Activated T-cell treated with anti-CD3 and anti-CD28 coated beads for 48 hours (primary cell): ENCODE measurements around the gene PNKP.

Source experiments
- DNase-seq: peaks from one replicate; pipeline ENCODE4 v3.0.0-alpha.2; 2020; ENCODE audit warnings: low read depth

The PNKP gene

DNA sequence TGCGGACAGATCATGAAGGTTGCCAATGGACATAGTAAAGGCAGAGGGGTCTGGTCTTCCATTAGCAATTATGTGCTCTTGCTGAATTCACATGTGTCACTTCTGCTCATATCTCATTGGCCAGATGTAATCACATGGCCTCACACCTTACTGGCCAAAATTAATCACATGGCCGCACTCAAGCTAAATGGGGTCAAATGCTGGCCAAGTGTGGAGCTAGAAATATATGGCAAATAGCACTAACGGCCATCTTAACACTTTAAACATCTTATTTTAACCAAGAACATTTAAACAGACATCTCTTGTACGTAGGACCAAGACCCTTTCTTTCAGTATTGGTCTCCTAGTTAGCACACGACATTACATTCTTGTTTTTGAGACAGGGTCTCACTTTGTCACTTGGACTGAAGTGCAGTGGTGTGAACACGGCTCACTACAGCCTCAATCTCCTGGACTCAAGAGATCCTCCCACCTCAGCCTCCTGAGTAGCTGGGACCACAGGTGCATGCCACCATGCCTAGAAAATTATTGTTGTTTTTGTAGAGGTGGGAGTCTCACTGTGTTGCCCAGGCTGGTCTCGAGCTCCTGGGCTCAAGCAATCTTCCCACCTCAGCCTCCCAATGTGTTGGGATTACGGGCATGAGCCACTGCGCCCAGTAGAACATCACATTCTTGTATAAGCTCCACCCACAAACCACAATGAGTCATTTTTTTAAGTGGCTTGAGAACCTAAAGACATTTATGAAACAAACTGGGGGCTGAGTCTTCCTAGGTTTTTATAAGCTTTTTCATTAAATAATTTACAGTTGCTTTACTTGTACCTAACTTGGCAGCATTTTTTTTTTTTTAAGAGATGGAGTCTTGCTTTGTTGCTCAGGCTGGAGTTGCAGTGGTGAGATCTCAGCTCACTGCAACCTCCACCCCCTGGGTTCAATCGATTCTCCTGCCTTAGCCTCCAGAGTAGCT, 19.4 kb downstream of the PNKP start:
- no peak for DNase-seq

DNA sequence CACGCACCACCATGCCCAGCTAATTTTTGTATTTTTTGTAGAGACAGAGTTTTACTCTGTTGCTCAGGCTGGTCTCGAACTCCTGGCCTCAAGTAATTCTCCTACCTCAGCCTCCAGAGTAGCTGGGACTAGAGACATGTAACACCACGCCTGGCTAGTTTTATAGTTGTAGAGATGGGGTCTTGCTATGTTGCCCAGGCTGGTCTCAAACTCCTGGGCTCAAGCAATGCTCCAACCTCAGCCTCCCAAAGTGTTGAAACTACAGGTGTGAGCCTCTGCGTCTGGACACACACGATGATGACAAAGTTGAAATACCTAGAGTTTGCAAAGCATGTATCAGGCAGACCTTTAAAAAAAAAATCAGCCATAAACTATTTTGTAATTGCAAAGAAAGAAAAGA, 21.0 kb downstream of the PNKP start:
- DNase-seq = no peak

DNA sequence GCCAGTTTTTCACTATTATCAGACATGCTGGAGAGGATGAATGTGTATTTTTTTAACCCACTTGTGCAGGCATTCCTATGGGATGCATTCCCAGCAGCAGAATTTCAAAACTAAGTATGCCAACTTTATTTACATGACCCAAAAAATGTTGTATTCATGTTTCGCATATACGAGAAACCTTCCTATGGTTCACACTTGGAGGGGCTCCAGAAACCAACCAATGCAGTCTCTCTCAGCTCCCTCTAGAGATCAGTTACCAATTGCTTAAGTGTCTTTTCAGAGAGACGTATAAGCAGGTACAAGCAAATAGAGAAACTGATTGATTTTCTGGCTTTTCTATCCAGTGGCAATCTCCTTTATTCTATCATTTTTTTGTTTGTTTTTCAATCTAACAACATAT, 22.0 kb downstream of the PNKP start:
- DNase-seq = no peak

DNA sequence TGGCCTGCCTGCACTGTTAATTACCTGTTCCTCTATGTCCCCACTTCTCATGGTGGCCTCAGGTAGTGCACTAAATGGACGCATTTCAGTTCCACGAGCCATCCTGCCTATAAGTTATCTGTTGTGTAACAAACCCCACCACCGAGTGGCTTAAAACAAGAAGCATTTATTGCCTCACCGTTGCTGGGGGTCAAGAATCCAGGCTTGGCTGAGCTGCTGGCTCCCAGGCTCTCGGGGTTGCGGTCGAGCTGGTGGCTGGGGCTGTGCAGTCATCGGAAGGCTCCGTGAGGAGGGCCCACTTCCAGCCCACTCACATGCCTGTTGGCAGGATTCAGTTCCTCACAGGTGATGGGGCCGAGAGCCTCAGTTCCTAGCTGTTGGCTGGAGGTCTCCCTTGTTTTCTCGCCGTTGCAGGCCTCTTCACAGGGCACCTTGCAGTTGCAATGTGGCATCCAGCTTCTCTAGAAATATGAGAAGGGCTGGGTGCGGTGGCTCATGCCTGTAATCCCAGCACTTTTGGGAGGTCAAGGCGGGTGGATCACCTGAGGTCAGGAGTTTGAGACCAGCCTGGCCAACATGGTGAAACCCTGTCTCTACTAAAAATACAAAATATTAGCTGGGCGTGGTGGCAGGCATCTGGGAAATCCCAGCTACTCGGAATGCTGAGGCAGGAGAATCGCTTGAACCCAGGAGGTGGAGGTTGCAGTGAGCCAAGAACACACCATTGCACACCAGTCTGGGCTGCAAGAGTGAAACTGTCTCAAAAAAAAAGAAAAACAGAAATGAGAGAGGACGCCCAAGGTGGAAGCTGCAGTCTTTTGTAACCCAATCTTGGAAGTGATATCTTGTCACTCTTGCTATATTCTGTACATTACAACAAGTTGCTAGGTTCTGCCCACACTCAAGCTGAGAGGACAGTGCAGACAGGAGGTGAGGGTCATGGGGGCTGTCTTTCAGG, 23.0 kb downstream of the PNKP start:
- DNase-seq = no peak

DNA sequence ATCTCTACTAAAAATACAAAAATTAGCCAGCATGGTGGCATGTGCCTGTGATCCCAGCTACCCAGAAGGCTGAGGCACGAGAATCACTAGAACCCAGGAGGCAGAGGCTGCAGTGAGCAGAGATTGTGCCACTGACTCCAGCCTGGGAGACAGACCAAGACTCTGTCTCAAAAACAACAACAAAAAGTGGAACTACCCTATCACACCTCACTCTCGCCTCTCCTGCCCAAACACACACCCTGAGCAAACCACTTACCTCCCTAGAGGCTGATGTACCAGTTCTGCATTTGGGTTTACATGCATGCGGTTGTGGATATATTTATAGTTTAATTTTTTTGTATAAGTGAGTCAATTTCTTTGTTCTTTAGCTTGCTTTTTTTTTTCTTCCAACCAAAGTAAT, 24.1 kb downstream of the PNKP start:
- DNase-seq = no peak

DNA sequence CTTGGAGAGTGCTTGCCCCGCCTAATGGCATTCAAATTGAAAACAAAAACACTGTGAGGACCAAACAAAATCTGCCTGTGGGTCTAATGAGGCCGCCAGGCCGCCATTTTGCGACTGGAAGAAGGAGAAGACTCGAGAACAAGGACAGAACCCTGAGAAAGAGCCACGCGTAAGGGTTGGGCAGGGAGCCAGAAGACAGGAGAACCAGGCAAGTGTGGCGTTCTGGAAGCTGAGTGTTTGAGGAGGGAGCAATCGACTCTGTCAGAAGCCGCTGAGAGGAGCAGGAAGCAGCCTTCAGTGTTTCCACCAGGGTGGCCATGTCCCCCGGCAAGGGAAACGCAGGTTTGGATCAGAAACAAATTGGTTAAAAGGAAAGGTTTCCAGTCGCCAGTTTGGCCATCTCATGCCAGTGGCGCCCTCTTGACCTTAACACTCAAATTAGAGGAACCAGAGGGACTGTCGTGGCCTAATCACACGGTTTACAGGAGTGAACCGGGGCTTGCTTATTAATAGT, 26.6 kb downstream of the PNKP start:
- no peak for DNase-seq

DNA sequence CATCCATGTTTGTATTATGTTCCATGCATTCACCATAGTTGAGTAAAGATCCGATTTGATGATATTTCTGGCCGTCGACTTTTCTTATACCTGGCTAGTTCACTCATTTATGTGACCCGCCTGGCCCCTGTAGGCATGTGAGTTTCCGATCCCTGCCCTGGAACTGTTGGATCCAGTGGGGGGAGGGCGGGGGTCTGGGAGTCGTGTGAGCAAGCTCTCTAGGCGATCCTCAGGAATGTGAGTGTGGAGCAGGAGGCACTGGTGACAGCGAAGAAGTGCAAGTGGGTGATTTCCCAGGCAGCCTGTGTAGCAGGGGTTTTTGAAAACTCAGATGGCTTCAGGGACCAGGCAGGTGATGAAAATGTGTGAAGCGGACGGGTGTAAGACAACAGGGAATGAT, 27.1 kb downstream of the PNKP start:
- no peak for DNase-seq

DNA sequence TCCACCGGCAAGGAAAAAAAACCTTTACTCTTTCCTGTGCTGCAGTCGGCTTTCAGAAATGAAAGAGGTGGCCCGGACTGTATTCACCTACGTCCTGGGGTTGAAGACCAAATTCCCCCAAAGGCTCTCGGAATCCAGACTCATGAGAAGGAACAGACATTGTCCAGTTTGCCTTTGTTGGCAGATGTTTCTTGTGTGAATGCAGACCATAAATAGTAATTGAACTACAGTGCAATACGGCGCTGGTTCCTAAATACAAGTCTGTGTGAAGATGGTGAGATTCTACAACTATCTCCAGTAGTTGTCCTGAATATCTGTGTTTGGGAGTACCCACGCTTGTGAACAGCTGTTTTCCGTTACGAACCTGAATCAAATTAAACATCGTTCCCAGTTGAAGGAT, 27.7 kb downstream of the PNKP start:
- DNase-seq = no peak

DNA sequence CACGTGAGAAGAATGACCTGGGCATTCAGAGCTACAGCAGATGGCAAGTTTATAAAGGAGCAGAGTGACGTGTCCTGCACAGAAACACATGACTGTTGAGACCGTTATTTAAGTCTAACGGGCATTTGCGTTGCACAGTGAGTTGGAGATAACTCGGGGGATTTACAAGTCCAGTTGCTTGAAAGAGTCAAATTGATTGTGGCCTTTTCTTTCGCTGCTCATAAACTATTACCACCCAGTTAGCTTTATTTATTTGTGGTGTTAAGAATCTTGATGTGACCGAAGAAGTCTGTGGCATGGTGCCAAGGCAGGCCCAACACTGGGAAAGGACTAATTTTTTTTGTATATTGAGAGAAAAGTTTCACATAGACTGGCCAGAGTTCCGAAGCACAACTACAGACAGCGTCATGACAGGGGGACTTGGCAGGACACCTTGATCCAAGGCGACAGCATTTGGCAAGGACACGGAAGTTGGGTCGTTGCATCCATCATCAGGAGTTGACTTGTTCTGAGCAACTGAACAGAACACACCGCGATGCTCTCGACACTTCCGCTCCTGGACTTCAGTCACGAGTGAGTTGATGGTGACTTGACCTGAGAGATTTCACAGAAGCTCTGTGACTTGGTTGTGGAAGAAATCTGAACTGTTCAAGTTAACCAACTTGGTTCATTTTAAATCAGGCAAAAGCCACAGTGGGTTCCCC, 28.3 kb downstream of the PNKP start:
- no peak for DNase-seq

DNA sequence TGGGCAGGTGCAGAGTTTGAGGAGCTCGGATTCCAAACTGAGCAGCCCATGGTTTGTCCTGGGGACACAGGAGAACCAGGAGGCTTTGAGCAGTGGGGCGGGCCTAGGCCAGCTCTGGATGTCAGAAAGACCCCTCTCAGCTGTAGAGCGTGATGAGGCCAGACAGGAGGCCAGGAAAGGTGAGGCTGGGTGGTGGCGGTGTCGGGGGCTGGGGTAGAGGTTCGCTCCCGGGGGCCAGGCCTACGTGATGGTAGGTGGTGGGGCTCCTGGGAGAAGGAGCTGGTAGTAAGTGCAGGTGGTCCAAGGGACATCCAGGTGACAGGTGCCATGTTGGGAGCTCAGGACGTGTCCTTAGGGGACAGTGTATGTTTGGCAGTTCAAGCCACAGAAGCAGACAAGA, 30.0 kb downstream of the PNKP start:
- DNase-seq = no peak

DNA sequence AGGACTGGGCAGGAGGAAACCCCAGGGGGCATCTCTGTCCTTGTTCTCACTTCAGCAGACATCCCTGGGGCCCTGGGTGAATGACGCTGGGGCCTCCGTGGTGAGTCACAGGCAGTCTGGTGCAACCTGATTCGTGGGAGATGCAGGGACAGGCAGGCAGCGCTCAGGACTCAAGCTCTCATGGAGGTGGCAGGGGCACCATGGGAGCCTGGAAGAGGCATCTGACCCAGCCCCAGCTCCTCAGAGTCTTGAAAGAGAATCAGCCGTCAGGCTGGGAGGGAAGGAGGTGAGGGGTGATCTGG, 30.4 kb downstream of the PNKP start:
- DNase-seq = no peak

DNA sequence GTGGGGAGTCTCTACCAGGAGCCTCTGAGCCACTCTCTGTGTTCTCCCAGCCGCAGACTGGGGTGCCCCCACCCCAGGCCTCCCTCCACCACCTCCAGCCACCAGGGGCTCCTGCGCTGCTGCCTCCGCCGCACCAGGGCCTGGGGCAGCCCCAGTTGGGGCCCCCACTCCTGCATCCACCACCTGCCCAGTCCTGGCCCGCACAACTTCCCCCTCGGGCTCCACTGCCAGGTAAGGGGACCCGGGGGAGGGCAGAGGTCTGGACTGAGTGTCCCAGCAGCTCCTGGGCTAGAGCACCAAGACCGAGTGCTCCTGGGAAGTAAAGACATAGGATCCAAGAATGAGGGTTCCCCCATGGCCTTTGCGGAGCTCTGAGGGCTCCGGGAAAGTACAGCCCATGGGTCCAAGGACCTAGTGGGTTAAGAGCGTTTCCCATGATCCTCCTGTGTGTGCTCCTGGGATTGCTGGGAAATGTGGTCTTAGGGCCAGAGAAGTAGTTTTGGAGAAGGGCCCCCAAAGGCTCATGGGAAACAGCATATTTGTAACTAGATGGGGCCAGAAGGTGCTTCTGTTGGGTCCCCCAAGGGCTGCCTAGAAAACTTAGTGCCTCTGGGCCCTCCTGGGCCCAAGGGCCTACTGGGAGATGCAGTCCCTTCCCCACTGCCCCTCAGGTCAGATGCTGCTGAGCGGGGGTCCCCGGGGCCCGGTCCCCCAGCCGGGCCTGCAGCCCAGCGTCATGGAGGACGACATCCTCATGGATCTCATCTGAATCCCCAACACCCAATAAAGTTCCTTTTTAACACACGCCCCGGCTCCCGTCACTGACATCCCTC, 31.0 kb downstream of the PNKP start:
- no peak for DNase-seq

DNA sequence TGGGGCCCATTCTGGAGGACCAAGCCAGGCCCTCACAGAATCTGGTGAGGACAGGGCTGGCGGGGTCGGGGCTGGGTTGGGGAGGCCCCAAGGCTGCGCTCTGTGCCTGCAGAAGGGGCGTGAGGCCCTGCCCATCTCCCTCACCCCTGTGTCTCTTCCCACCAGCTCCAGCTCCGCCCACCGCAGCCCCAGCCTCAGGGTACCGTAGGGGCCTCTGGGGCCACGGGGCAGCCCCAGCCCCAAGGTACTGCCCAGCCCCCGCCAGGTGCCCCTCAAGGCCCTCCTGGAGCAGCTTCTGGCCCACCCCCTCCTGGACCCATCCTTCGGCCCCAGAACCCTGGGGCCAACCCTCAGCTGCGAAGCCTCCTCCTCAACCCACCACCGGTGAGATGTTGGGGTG, 31.8 kb downstream of the PNKP start:
- no peak for DNase-seq

DNA sequence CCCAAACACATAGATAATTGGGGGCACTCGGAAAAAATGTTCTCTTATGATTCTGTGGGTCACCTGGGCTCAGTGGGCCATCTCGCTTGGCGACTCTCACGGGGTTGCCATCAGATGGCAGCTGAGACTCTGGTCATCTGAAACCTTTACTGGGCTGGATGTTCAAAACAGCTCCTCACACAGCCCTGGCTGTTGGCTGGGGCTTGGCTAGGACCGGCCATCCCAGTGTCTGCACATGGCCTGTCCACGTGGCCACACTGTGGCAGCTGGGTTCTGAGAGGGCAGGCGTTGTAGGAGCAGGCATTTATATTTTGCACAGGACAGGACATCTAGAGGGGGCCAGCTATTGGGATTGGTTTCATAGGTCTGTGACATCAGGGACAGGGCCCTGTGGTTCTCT, 33.8 kb downstream of the PNKP start:
- DNase-seq = no peak

DNA sequence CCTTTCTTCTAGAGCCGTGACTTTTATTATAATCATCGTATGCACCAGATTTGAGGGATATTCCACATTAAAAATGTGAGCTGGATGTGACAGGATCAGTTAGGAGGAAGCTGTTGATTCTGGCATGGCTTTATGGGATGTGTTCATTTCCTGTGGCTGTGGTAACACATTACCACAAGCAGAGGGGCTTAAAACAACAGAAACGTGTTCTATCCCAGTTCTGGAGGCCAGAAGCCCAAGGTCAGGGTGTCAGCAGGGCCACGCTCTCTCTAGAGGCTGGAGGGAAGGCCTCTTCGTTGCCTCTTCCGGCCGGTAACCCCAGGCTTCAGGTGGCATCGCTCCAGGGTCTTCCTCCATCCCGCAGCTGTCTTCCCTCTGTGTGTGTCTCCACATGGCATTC, 34.8 kb downstream of the PNKP start:
- no peak for DNase-seq

DNA sequence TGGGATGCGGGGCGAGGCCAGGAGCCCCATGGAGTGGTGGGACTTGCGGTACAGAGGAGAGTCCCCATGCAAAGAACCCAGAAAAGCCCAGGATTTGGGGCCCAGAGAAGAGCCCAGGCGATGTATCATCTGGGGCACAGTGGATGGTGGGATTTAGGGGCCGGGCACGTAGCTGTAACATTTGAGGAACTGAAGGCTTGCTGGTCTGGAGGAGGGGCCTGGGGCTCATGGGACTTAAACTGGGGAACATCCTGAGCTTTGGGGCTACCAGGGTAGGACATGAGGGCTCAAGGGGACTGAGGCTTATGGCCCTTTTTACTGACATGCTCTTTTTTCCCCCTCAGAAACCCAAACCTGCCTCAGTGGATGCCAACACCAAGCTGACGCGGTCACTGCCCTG, 35.8 kb downstream of the PNKP start:
- no peak for DNase-seq

DNA sequence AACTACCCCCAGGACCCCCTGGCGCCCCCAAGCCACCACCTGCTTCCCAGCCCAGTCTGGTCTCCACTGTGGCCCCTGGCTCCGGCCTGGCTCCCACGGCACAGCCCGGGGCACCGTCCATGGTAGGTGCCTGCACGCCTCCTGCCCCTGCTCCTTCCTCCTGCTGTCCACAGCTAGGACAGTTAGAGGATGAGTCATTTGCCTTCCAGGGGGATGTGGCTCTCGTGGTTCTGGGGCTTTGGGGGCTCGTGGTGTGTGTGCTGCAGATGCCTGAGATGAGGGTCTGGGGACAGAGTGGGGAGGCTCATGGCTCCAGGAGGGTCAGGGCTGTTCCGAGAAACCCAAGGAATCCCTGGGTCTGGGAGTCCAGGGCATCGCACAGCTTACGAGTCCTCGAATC, 36.6 kb downstream of the PNKP start:
- no peak for DNase-seq

DNA sequence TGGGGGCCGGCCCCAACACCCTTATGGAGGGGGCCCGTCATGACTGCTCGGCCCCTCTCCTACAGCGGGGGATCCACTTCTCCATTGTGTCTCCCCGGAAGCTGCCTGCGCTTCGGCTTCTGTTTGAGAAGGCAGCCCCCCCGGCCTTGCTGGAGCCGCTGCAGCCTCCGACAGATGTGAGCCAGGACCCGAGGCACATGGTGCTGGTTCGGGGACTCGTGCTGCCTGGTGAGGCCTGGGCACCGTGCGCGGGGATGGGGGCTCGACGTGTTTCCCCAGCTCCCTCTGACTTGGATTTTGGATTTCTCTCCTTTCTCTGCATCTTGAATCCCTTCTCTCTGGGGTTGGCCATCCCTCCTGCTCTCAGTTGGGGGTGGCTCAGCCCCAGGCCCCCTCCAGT, 37.7 kb downstream of the PNKP start:
- DNase-seq = no peak

DNA sequence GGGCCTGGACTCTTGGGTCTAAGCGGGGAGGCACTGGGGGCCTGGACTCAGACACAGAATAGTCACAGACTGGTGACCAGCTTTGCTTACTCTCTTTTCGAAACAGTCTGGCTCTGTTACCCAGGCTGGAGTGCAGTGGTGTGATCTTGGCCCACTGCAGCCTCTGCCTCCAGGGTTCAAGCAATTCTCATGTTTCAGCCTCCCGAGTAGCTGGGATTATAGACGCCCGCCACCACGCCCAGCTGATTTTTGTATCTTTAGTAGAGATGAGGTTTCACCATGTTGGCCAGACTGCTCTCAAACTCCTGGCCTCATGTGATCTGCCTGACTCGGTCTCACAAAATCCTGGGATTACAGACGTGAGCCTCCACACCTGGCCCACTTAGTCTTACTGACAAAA, 38.2 kb downstream of the PNKP start:
- DNase-seq = no peak

DNA sequence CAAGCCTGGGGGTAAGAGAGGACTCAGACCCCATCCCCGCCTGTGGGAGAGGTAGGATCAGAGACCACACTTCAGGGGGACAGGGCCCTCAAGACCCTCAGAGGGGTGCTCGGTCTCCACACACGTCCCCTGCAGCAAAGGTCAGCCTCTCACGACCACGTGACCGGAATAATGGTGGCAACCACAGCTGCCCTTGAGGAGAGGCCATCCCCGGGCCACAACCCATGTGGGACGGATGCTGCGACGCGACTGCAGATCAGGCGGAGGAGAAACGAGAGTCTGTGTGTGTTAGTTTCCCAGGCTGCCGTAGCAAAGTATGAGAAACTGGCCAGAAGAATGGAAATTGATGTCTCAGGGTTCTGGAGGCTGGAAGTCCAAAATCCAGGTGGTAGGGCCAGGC, 40.3 kb downstream of the PNKP start:
- no peak for DNase-seq

DNA sequence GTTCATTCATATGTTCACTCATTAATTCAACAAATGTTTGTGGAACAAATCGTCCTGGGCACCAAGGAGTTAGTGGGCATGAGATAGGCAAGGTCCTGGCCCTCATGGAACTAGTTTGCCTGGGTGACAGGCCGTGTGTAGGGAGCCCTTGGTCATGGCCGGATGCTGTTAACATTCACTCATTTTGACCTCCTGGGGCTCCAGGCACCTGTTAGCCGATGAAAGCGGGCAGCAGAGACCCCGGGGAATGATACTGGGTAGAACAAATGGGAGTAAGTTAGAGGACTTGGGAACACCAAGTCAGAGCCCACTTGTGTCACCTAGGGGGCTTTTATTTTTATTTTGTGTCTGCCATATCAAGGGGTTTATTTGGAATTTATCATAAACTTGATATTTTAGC, 42.7 kb downstream of the PNKP start:
- no peak for DNase-seq

DNA sequence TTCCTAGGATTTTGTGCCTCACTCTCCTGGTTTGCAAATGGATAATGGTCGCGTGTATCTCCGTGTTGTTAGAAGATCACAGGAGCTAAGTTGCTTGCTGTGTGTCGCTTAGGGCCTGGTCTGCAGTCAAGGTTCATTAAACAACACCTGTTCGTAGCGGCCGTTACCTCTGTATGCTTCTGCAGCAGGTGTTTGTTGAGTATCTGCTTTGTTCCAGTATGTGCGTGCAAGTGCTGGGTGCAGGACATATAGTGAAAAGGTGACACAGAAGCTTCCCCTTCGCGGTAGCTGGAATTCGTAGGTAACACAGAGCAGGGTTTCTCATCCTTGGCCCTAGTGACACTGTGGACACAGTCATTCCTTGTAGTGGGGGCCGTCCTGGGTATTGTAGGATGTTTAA, 43.9 kb downstream of the PNKP start:
- DNase-seq = no peak
